Middle frontal gyrus (tissue), 1 donor: ENCODE data around the gene PDYN.
"Not testable (repeated sequence)": the region's sequence is repeated elsewhere in the genome, so short reads cannot be mapped to it uniquely, and the experiment has no call there.

Experiments used
- DNase-seq: peaks from one replicate; pipeline ENCODE4 v3.0.0-alpha.2; 2015; ENCODE audit warnings: low spot score; ENCODE audit errors: extremely low spot score

Gene PDYN

GRCh38 chr20:1993986-1994385 lies at the start of gene PDYN:
Gene PDYN, minus strand, starts transcription at chr20:1994058. Its CDS starts 10,974 bp downstream, at chr20:1983084.
- DNase-seq = no peak

- DNase-seq = no peak
These were observed 48.5 kb upstream of the PDYN start for GRCh38 chr20:2042400-2042799.

GRCh38 chr20:2038161-2038560 lies 44.3 kb upstream of the PDYN start:
- no peak for DNase-seq

- no peak for DNase-seq
These were observed 43.5 kb upstream of the PDYN start for GRCh38 chr20:2037296-2037914.

GRCh38 chr20:2036357-2036756 lies 42.5 kb upstream of the PDYN start:
- DNase-seq = not testable (repeated sequence)

DNA sequence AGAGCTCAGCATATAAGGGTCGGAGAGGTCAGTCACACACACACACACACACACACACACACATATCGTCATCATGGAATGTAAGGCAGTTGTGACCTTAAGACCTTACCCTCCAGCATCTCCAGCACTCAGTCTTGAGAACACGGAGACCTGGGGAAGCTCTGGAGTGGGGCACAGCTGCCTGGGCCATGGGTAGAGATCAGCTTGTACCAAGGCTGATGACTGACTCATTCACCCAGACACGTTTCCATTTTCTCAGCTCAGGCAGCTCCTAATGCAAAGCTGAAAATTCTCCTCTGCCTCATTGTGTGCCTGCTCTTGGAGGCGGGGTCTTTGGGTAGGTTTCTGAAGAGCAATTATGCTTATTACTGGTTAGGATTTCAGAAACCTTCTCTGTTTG lies 38.3 kb upstream of the PDYN start:
- no peak for DNase-seq

DNA sequence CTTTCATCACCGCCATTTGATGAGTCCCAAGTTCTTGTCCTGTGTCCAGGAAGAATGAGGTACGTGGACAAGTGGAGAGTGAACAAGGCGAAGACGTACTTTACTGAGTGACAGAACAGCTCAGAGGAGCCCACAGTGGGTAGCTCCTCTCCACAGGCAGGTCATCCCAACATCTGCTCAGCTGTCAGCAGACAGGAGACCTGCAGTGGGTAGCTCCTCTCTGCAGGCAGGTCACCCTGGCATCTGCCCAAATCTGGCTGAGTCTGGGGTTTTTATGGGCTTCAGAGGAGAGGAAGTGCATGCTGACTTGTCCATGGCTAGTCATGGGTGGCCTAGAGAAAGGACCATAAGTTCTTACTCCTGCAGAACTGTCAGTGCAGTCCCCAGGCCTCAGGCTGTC lies 32.7 kb upstream of the PDYN start:
- no peak for DNase-seq

GRCh38 chr20:2026004-2026403 lies 32.1 kb upstream of the PDYN start:
- DNase-seq = no peak

- no peak for DNase-seq
These were observed 29.3 kb upstream of the PDYN start for GRCh38 chr20:2023151-2023550.

DNA sequence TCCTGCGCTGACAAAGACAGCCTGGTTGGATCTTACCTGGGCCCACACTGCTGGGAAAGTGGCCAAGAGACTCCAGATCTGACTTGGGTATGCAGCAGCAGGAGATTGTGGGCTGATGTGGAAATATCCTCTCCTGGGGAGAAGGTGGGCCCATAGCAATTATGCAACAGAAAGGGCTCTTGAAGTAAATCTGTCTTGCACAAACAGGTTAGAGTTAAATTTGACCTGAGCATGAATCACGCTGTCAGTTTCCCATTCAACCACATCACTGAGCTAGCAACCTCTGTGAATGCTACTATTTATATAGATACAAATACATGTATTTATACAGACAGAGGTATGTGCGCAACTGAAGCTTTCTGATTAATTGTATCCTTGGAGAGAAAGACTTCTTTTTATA lies 28.3 kb upstream of the PDYN start:
- DNase-seq = no peak

GRCh38 chr20:2010533-2010932 lies 16.7 kb upstream of the PDYN start:
- DNase-seq = no peak

- no peak for DNase-seq
These were observed 12.8 kb upstream of the PDYN start for GRCh38 chr20:2006452-2007361.

DNA sequence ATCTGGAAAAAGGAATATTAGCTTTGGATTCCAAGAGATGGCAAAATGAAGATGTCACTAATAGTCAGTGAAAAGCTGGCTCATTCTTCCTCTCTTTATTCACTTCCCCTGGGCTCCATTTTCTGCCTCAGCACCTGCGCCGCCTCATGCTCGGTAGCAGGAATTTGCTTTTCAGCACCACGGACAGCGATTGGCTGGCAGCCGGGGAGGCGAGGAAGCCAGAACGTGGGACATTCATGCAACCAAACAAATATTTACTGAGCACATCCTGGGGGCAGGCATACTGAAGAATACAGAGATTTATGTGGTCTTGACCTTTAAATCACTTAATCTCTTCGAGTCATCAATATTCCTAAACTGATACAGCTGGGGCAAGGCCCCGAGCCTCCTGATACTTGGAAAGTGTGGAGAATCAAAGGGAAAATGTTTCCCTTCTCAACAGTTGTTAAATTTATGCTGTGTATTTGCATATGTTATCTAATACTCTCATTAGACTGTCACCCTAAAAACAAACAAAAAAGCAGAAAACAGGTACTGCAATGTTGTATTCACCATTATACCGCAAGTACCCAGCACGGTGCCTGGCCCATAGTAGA lies 12.1 kb upstream of the PDYN start:
- no peak for DNase-seq

DNA sequence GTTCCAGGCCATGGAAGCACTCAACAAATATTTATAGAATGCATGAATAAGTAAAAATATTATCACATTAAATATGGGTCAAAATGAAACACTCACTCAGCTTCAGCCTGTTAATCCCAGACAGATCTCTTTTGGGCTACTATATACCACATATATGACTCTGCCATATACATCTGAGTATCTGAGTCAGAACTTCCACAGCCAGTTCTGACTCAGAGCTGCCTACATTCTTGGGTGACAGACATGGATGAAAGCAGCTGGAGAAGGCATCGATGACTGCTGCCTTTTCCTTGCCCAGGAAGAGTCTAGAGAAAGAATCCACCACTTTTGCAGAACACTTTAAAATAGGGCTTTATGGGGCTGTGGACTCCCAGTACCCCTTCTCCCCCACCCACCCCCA lies 11.5 kb upstream of the PDYN start:
- no peak for DNase-seq

DNA sequence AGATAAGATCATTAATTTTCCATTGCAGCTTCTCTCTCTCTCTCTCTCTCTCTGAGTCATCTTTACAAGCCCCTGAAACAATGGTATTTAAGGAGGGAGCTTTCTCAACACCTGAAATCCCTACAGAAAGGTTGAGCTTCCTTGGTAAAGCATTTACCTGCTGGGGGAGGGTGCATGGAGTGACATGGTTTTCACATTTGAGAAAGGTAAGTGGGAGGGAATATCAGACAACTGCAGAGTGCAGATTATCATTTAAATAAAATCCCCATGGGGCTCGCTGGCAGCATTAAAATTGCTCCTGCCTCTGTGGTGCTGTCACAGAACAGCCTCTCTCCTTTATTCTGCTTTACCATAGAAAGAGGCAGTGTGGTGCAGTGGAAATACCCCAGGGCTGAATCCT lies 10.3 kb upstream of the PDYN start:
- DNase-seq = no peak

DNA sequence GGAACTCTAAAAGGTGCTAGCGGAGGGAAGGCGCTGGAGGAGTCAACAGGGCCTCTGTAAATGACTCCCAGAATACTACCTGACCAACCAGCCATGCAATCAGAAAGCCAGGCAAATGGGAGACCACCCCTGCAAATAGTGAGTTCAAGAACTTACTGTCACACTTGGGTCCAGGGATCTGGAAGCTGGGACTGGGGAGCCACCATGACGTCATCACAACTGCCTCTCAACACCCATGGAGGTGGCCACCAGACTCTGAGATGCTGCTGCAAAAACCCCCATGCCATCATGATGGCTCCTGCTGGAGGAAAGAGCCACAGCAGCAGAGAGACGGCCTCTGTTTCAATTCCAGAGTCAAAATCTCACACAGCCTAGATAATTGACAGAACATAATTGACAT lies 8.5 kb upstream of the PDYN start:
- DNase-seq = no peak

DNA sequence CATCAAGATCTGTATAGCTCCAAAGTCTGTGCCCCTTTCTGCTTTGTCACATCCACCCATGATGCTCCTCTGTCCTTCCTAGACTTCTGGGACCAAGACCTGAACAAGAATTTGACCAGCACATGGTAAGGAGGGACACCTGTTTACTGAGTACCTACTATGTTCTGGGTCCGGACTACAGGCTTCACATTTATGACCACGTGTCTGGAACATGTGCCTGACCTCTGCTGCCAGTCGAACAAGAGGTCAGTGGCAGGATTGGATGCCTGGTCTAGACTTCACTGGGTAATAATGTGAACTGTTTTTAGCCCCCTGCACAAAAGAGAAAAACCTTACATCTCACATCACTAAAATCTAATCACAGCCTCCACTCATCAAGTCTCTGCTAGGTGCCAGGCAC lies 7.3 kb upstream of the PDYN start:
- no peak for DNase-seq

- DNase-seq = no peak
These were observed 6.4 kb upstream of the PDYN start for GRCh38 chr20:2000285-2000684.

DNA sequence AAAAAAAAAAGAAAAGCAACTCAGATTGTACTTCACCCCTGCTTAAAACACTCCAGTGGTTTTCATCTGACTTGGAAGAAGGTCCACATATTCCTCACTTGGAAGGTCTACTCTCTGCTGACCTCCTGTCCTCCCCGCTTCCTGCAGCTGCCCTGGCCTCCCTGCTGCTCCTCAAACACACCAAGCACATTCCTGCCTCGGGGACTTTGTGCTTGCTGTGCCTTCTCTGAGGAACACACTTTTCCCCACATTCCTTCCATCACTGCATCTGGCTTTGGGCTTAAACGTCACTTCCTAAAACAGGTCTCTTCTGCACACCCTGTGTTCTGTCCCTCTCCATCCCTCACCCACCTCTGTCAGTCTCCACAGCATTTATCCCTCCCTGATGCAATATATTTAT lies 4.9 kb upstream of the PDYN start:
- no peak for DNase-seq

- no peak for DNase-seq
These were observed 4.3 kb upstream of the PDYN start for GRCh38 chr20:1998193-1998520.

DNA sequence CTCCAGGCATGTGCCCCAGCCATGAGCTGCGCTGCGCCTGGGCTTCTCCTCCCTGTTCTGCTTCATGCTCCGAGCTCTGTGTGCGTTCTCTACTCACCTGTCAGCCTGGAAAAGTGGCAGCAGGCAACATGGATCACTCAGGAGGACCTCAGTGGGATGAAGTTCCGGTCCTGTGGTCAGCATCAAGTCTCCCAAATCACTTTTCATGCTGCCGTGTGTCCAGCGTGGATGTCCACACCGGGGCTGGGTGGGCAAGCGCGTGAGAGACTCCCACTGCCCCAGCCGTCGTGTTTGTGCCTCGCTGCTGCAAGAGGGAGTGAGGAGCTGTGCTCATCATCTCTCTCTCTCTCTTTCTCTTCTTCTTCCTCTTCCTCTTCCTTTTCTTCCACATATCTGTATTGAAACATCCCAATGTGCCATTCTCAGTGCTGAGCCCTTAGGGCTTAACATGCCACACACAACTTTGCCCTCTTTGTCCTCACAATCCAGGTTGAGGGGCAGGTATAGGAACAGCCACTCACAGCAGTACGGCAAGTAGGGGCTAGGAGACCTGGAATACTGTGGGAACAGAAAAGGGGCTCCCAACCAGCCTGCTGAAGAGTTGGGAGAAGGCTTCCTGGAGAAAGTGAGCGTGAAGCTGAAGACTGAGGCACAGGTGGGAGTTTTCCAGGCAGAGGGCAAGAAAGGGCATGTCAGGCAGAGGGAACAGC lies 3.8 kb upstream of the PDYN start:
- no peak for DNase-seq
